ENCODE results near the gene MBL2. TPM values are rescaled to one million over a fixed set of nuclear protein-coding genes. Genes with fewer than 3 reads are reported as not detected.

Gene MBL2
- polyA plus RNA-seq (ENCODE audit: insufficient read length): not detected

DNA sequence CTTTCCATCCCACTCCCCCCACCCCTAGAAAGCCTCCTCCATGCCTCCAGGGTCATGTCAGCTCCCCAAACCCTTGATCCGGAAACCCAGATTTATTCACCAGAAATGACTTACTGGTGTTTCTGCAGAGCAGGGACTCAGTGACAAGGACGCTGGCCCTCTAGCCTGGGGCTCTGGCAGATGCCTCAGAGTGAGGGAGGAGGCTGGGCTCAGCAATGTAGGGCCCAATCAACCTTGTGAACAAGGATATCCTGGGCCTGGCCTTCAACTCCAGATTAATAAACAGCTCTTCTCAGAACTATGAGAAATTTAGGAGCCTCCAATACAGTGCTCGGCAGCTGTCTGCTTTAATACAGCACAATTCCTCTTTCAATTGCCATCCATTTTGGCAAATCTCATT is at the start of gene MBL2:
Gene MBL2 (minus strand): TSS at position 162 of the 400 bp plus-strand sequence. CDS start 1,149 bp downstream, outside the sequence.
- no peak for DNase-seq (ENCODE audit: low read depth)

DNA sequence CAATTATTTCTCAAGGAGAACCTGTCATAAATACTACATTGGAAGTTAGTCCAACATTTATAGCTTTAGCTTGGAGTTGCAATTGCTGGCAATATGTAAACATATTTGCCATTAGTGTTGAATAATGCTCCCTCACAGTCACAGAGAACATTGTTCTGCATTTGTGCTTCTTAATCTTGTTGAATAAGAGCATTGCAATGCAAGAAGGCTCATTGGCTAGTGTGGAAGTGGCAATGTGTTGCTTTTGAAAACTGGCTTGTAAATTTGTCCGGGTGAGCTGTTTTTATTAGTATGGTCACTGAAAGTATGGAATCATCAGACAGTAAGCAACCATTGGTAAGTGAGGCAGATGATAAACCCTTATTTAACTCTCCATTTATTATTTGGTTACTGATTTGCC is 47.7 kb upstream of the MBL2 start:
- DNase-seq (ENCODE audit: low read depth): no peak

DNA sequence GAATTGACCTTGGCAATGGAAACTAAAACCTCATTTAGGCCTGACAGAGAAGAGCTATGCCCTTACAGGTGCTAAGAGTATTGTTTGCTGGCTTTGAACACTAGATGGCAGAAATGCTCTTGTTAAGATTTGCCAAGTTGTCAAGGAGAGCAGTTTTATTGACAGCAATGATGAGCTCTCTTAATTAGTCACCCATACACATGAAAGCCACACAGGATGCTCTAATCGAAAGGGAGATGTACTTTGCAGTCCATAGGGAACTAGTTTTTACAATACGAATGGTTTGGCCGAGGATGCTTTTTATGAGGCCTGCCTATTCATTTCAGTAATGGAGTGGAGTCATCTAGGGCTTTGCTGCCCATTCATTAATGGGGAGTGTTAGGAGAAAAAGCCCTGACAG is 45.4 kb upstream of the MBL2 start:
- no peak for DNase-seq (ENCODE audit: low read depth)

DNA sequence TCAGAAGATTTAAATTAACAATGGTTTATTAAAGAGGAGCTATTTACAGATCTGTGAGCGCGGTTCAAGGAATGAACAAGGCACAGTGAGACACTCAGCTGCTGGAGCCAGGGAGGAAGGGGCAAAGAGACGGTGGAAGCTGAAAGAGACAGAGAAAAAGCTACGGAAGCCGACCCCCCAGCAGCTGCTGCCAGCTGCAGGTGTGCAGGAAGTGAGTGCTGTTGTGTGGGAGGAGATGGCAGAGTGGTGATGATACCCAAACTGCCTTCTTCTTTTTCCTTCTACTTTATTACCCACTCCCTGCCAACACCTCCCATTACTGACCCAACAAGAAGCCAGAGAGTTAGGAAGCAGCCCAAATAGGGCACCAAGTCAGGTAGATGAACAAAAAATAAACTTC is 41.9 kb upstream of the MBL2 start:
- no peak for DNase-seq (ENCODE audit: low read depth)

DNA sequence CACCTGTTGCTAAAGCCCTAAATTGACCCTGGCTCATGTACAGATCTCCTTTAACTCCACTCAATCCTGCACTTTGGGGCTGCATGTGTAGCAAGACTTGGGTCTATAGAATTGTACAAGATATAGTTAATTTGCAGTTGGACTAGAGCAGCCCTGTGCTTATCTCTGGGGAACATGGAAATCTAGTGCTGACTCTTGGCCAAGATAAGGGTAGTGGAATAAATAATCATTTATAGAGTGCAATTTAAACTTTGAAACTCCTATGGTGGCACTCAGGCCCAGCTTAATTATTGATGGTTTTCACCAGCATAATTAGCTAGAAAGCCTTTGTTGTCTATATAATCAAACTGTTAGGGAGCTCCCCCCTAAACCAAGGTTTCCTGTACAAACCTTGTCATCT is 39.2 kb upstream of the MBL2 start:
- no peak for DNase-seq (ENCODE audit: low read depth)

DNA sequence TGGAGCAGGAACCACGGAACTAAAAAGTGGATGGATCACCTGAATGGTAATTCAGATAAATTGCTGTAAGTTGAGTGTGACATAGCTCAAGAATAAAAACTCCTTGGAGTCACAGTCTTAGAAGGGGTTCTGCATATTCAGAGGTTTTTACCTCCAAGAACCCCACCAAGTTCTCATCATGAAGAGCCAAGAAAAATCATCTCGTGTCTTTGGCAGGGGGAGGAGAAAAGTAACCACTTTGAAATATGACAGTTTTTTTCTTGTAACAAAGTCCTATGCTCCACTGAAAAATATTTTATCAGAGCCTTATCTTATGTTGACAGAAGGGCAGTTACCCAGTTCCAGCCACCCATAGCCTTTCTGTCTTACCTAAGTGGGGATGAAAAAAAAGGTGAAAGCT is 38.2 kb upstream of the MBL2 start:
- no peak for DNase-seq (ENCODE audit: low read depth)

DNA sequence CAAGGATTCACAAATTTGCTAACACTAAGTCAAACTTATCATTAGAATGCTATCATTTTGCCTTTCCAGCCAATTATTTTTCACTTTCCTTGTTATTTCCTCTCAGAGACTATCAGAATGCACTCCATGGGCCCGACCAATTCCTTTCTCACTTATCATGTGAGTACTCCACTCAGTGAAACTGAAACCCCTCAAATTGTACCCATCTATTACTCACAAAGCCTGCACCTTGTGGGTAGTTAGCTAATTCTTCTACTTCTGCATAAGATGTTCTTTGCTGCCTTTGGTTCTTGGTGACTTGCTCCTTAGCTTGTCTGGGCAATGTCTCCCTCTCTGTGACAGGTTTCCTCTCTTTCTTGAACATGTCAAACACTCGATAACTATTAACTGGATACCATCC is 35.2 kb upstream of the MBL2 start:
- no peak for DNase-seq (ENCODE audit: low read depth)

DNA sequence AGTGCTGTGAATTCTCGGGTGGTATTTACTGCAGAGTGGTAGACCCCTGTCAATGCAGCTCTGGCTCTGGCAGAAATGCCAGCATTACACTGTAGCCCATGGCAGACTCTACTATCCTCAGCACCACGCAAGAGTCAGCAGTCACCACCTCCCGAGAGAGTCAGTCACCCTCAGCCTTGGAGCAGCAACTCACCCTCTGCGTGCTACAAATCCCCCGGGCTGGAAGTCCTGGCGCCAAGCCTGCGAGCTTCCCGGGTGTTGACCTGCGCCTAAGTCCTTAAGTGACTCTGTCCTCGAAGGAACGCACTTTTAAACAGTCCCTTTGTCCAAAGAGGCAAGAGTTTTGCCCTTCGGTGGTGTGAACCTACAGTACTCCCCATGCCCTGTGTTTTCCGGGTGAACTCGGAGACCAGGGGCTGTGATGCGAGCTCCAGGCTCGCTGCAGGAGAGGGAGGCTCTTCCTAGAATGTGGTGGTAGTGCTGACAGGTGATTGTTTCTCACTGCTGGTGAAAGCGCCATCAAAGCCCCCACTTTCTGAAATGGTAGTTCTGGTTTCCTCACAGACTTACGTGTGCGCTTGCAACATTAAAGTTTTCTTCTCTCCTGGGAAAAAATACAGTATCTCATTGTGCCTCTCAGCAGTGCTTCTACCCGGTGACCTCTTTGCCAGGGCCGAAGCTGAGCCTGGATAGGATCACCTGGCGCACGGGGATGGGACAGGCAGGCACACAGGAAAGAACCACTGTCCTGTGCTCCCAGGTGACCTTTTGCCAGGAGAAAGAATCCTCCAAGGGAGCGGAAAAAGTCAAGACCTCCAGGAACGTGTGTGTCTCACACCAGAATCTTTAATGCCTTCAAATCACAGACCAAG is 33.1 kb upstream of the MBL2 start:
- DNase-seq (ENCODE audit: low read depth): no peak

DNA sequence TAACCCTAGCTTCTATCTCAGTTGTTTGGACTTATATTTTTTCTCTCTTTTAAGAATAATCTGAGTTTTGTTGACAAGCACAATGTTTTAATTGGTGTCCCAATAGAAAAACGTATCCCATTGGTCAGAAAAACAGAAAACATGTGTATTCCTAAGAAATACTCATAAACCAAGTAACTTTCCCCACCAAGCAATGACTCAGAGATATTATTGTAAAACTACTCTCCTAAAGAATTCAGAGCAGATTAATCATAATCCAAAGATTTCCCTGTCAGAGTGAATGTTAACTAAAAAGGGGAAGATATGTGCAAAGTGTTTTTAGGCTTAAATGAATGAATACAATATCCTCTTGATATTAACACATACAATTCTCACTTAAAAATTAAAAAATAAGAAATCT is 29.4 kb upstream of the MBL2 start:
- DNase-seq (ENCODE audit: low read depth): no peak

DNA sequence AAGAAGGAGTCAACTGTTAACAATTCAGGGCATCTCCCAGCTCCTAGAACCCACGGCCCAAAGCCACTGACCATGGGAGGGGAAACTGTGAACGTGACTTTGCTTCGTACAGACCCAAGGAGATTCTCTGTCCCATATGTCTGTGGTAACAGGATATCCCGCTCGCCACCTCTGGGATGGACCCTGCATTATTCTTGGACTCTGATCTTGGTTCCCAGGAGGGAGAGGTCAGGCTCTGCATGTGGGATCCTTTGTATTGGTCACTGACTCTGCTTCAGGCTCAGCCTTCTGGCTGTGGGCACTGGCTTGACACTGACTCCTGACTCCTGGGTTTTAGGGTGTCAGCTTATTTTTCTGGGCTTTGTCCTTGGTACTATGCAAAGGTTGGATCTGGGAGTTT is 13.5 kb upstream of the MBL2 start:
- no peak for DNase-seq (ENCODE audit: low read depth)

DNA sequence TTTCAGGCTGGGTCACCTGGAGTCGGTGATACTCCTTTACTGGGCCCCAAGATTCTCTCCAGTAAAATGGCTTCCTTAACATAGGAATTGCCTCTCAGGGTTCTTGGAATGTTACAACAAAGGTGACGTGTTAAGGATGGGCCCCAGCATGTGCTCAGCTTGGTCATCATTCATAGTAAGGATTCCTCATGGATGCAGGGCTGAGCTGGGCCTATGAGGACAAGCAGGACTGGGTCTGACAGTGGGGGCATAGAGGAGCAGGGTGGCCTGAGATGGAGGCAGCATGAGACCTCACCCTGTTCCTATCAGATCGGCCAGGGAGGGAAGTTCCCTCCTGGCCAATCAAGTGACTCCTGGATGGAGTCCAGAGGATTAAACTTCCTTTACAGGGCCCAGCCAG is 12.8 kb upstream of the MBL2 start:
- no peak for DNase-seq (ENCODE audit: low read depth)

DNA sequence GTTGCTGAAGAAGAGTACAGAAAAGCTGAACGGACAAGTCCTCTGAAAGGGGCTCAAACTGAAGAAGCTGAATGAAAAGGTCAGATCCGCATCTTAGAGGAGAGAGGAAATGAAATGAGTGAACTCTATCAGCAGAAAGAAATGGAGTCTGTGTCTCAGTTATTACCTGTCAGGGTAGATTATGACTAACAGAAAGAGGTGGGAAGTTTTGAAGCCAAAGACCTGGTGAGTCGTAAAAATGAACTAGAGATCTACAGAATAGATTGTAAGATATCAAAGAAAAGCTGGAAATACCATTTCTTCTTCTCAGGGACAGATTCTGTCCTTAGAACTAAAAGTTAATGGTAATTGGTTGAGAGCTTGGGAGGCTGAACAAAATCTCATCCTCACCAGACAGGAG is 11.1 kb upstream of the MBL2 start:
- no peak for DNase-seq (ENCODE audit: low read depth)

DNA sequence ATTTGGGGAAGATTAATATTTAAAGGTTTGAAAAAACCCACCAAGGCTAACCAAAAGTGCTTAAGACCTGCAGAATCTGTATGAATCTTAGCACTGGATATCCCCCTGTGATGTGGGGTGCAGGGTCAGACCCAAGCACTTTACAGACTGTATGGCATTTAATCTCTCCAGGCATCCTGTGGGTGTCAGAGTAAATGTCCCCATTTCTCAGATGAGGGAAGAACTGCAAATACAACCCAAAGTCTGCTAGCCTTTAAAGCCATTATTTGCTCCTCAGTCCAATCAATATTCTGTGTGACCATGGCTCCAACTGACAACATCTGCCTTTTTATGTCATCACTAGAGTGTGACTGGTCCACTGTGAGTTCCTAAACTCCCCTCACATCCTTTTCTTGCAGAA is 10.0 kb upstream of the MBL2 start:
- no peak for DNase-seq (ENCODE audit: low read depth)

DNA sequence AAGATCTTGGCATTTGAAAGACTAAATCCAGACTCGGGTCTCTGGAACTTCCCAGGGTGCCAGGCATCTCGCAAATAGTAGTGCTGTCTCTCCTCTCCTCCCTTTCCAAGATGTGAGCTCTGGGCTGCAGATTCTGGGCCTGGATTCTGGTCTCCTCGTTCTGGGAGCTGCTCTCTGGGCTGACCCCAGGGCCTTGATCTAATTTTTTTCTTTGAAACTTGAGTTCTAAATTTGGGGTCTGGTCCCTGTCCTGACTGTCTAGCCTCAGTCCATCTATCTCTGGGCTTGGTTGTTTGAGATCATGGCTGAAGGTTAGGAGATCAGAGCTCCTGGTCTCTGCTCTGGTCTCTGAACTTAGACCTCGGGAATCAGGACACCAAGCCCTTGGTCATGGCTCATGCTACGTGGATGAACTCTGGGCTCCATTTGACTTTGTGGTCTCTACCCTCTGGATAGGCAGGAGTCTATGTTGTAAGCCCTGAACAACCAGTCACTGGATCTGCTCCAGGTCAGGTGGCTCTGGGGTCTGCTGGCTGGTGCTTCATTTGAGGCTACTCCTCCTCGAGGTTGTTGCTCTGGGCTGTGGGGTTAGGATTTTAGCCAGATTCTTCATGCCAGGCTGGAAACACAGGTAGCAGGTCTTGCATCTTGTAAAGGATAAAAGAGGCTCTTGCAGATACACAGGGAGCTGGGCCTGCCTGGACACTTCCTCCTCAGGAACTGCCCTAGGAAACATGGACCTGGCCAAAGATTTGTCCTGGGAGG is 8.0 kb upstream of the MBL2 start:
- no peak for DNase-seq (ENCODE audit: low read depth)

DNA sequence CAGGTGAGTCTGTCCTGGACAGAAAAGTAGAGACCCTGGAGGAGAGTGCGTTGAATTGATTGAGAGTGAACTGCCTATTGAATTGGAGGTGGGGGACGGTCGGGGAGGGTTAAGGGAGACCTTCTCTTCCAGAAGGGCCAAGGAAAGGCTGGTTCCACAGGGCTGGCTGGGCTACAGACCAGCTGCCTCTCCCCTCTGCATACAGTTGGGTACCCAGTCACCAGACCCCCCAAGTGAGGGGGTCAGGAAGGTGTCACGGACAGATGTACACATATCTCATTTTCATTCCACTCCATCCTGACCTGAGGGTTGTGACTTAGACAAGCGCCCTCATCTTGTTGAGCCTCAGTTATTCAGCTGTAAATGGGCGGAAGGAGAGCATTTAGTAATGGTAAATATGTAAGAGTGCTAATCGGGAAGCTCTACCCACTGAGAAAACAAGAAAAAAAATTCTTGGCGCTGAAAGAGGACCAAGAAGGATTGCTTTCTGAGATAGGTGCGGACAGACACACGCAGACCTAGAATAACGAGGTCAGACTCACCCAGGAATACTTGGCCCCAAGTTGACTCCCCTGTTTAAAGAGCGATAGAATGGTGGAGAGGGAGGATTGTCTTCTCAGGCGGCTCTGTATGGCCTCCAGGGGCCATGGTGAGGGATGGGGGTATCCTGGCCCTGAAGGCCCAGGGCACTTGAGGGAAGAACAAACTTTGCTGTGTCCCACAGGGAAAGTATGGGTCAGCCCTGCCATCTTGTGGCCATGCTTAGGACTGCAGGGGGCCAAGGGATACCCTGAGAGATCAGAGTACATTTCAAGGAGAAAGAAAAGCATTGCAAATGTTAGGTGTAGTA is 7.2 kb upstream of the MBL2 start:
- no peak for DNase-seq (ENCODE audit: low read depth)

DNA sequence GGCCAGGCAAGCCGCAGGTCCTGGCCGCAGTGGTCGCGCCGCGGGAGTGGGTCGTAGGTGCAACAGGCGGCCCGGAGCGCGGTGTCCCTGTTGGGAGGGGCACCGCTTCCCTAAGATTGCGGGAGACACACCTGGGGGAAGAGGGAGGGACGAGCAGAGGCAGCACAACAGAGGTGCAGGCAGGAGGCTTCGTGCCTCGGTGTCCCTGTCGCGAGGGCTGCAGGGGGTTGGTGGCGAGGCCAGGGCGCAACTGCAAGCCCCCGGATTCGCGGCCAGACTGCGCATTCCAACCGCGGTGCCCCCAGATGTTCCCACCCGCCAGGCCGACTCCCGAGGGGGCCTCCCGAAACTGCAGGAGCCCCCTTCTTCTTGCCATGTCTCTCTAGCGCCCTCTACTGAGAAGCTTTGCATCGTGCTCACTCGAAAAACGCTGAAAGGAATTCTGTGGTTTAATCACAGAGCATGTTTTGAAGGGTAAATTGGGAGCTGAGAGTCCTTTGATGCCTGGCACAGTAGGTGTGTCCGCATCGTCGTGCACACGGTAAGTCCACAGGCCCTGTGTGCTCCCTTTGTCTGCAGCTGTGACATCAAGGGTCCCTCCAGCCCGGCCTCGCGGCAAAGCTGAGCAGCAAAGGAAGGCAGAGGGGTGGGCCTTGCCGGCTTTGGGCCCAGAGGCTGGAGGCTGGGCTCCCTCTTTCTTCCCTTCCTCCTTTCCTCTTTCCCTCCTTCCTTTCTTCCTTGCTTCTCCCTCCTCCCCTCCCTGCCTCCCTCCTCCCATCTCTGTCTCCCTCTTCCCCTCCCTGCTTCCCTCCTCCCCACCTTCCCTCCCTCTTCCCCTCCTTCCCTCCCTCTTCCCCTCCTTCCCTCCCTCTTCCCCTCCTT is 6.2 kb upstream of the MBL2 start:
- no peak for DNase-seq (ENCODE audit: low read depth)

DNA sequence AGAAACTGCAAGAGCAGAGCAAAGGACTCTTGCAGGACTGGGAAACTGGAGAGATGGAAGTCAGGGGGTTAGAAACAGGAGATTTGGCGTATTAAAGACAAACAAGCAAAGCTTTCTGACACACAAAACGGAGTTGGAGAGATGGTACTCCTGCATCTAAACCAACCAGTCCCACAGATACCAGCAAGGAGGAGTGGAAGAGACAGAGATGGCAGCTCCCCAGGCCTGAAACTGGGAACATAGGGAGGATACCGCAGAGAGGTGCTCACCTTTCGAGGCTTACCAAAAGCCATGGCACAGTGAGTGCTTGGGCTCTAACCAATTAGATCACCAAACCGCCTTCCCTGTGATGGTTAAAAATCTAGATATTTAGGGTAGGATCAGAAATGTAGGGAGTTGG is 4.8 kb upstream of the MBL2 start:
- no peak for DNase-seq (ENCODE audit: low read depth)

DNA sequence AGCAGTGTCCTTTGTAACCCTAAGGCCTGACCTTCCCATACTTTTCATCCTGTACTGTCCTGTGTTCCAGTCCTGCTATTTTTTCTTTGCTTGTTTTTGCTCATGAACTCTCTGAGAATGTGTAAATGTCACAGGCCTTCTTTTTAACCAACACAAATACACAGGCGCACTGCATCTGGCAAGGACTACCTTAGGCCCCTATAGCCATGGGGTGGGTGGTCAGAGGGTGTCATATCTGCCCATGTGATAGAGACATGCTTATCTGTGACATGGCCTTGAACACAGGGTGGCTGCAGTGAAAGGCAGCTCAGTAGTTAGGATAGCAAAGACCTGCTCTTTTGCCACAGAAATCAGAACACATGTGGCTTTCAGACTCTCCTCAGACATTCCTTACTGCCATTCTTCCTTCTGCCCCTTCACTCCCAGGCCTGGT is 3.9 kb upstream of the MBL2 start:
- no peak for DNase-seq (ENCODE audit: low read depth)

DNA sequence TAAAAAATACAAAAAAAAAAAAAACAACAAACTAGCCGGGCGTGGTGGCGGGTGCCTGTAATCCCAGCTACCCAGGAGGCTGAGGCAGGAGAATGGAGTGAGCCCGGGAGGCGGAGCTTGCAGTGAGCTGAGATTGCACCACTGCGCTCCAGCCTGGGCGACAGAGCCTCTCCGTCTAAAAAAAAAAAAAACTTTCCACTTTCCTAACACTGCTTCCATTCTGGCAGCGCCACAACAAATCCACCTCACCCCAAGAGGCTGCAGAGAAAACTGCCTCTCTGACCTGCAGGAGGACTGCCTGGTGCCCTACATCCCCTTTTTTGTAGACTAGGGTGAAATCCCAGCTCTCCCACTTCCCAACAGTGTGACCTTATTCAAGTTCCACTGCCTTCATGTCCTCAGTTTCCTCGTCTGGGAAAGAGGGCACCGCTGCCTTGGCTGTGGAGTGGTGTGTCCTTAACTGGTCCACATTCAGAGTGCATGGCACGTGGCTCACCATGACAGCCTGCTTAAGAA is 2.6 kb upstream of the MBL2 start:
- DNase-seq (ENCODE audit: low read depth): no peak

DNA sequence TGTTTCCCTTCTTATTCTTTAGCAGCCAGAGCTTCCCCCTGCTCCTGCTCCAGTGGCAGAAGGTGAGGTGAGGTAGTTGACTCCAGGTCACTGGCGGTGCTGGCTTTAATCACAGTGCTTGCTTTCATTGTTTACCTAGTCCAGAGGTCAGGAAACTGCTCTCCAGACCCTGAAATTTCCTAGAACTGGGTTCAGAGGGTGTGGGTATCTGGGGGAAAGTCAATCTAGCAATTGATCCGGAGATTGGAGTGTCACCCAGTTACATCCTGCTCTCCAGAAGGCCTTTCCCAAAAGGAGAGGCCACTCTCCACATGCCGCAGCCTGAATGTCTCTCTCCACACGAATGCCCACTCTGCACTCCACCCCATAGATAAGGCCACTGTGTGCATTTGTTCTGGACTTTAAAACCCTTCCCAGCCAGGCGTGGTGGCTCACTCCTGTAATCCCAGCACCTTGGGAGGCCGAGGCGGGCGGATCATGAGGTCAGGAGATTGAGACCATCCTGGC is 2.1 kb upstream of the MBL2 start:
- no peak for DNase-seq (ENCODE audit: low read depth)

DNA sequence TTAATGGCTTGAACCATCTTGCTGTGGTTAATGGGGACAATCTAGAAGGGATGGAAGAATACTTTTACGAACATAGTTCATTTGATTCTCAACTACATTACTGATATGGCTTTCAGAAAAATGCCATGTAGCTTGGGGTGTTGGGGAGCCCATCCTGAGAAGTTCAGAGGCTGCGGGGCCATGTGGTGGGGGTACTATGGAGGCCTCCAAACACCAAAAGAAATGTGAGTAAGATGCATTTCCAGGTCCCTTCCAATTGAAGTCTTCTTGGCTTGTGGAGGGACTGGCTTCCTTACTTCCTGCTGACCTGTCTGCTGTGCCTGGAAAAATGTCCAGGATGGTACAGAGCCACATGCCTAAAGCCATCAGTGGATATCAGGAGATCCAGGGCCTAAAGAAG is 1.6 kb upstream of the MBL2 start:
- no peak for DNase-seq (ENCODE audit: low read depth)

Measured in forelimb muscle (tissue), 1 donor.